ENCODE data around the gene TRANK1. TPM values are rescaled to one million over a fixed set of nuclear protein-coding genes. Genes with fewer than 3 reads are reported as not detected.

TRANK1 gene
- total RNA-seq, 1 experiment from 2014 or later: 0.62 TPM

Other genes starting within 250 kb of the TRANK1 start
- 0.37 and 0.42 TPM in 2 replicates for gene DCLK3, start 180.5 kb downstream of the TRANK1 start, total RNA-seq (2014; rRNA removed; shearing (Covaris generic))
- 4.3 and 7.5 TPM in 2 replicates for gene EPM2AIP1, start 48.1 kb upstream of the TRANK1 start, total RNA-seq (2014; rRNA removed; shearing (Covaris generic))
- gene MLH1, start 48.5 kb upstream of the TRANK1 start, total RNA-seq (2014; rRNA removed; shearing (Covaris generic)): 46.4 and 55.7 TPM in 2 replicates
- gene LRRFIP2, start 229.5 kb upstream of the TRANK1 start, total RNA-seq (2014; rRNA removed; shearing (Covaris generic)): 16.8 and 23.9 TPM in 2 replicates

All from H7 (cell line).